Measurements from ENCODE around the gene PRKAG2.

DNA sequence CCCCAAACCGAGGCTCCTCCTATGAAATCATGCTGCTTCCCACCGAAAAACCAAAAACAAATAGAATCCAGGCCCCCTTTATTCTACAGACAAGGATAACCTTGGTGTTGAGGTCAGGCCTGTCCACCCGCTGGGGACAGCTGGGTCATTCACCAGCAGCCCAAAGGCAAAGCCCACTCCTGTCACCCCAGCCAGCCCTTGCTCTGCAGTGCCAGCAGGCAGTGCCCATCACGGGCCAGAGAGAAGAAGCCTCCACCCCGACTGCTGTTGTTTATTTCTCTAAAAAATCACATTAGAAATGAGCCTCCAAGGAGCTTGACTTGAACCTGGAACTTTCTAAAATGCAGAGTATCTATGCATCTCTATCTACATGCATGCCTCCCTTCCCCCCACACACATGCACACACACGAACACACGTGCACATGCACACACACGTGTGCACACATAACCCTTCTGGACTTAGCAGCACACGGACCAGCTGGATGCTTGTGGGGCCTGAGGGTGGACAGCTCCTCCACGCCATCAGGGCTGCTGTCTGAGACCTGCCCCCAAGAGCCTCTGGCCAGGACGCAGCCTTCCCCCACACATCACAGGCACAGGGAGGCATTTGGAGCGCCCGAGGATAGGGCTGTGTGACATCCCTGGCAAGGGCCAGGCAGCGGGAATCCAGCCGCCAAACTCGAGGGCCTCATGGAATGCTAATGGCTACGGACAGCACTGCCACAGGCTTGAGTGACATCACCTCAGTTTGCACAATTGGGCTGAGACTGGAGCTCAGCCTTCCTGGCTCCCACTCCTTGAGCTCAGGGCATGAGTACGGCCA, 22.8 kb downstream of the PRKAG2 start:
- TF ChIP-seq, protein P1, sequence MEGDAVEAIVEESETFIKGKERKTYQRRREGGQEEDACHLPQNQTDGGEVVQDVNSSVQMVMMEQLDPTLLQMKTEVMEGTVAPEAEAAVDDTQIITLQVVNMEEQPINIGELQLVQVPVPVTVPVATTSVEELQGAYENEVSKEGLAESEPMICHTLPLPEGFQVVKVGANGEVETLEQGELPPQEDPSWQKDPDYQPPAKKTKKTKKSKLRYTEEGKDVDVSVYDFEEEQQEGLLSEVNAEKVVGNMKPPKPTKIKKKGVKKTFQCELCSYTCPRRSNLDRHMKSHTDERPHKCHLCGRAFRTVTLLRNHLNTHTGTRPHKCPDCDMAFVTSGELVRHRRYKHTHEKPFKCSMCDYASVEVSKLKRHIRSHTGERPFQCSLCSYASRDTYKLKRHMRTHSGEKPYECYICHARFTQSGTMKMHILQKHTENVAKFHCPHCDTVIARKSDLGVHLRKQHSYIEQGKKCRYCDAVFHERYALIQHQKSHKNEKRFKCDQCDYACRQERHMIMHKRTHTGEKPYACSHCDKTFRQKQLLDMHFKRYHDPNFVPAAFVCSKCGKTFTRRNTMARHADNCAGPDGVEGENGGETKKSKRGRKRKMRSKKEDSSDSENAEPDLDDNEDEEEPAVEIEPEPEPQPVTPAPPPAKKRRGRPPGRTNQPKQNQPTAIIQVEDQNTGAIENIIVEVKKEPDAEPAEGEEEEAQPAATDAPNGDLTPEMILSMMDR (IDR thresholded peaks at IDR 0.05) = no peak
- no peak for TF ChIP-seq POLR2A (IDR thresholded peaks at IDR 0.05)
